Liver (tissue), 9 donors: ENCODE data around the gene KDELR3. TPM values are rescaled to one million over a fixed set of nuclear protein-coding genes. Genes with fewer than 3 reads are reported as not detected.

ENCODE experiments used
- DNase-seq: peaks from one replicate; pipeline ENCODE4 v3.0.0-alpha.2; 2017; ENCODE audit warnings: low spot score
- H3K27ac ChIP-seq, 2 donors: one replicate each; pipeline ENCODE4 v1.7.0; 2013; ENCODE audit warnings: inconsistent platforms in 2 of 2, low read length in 2 of 2, control low read depth in 1 of 2, low read depth in 1 of 2, mild to moderate bottlenecking in 1 of 2
- H3K27me3 ChIP-seq, 4 donors: one replicate each; pipeline versions ENCODE4 v1.6.1 to v1.7.0; 2013; ENCODE audit warnings: low read length in 3 of 4, inconsistent platforms in 1 of 4, mild to moderate bottlenecking in 1 of 4, moderate library complexity in 1 of 4; ENCODE audit not compliant: control insufficient read depth in 4 of 4, insufficient read depth in 4 of 4
- H3K36me3 ChIP-seq, 4 donors: one replicate each; pipeline versions ENCODE4 v1.6.1 to v1.7.0; 2013; ENCODE audit warnings: low read length in 3 of 4, mild to moderate bottlenecking in 3 of 4, low read depth in 1 of 4, moderate library complexity in 1 of 4; ENCODE audit not compliant: control insufficient read depth in 4 of 4, insufficient read depth in 3 of 4
- H3K4me1 ChIP-seq, 4 donors: one replicate each; pipeline versions ENCODE4 v1.6.1 to v1.7.0; 2013; ENCODE audit warnings: low read length in 3 of 4, mild to moderate bottlenecking in 3 of 4, moderate library complexity in 1 of 4; ENCODE audit not compliant: control insufficient read depth in 4 of 4, insufficient read depth in 4 of 4
- H3K4me3 ChIP-seq, 3 donors: one replicate each; pipeline versions ENCODE4 v1.6.1 to v1.7.0; 2013; ENCODE audit warnings: low read length in 3 of 3, control low read depth in 1 of 3, low read depth in 1 of 3, mild to moderate bottlenecking in 1 of 3
- H3K9ac ChIP-seq, 2 donors: one replicate each; pipeline ENCODE4 v1.7.0; 2013; ENCODE audit warnings: low read length in 2 of 2, mild to moderate bottlenecking in 2 of 2, moderate library complexity in 2 of 2, control low read depth in 1 of 2, low read depth in 1 of 2
- H3K9me3 ChIP-seq, 4 donors: one replicate each; pipeline versions ENCODE4 v1.6.1 to v1.7.0; 2013; ENCODE audit warnings: low read length in 3 of 4; ENCODE audit not compliant: control insufficient read depth in 4 of 4
- ATF3 ChIP-seq: IDR thresholded peaks from 2 replicates; pipeline ENCODE4 v1.6.1; 2016; ENCODE audit warnings: antibody characterized with exemption
- CTCF ChIP-seq: fragments of 150-350 bp; IDR thresholded peaks from 2 replicates; pipeline ENCODE4 v1.5.1; 2017; ENCODE audit warnings: improper control_type of control experiment, low read depth, low read length; ENCODE audit not compliant: missing input control
- EGR1 ChIP-seq, 2 donors: IDR thresholded peaks; 2 replicates each; pipeline ENCODE4 v1.6.1; 2016 to 2018; ENCODE audit warnings: antibody characterized with exemption in 2 of 2, low read depth in 2 of 2
- FOXA1 ChIP-seq: IDR thresholded peaks from 2 replicates; pipeline ENCODE4 v1.6.1; 2016; ENCODE audit warnings: antibody characterized with exemption
- FOXA2 ChIP-seq: IDR thresholded peaks from 2 replicates; pipeline ENCODE4 v1.6.1; 2016; ENCODE audit warnings: antibody characterized with exemption
- GABPA ChIP-seq, 2 donors: IDR thresholded peaks in 1 of 2; conservative IDR thresholded peaks in 1 of 2; 2 replicates each; pipeline ENCODE4 v1.6.1; 2016; ENCODE audit warnings: antibody characterized with exemption in 2 of 2, mild to moderate bottlenecking in 1 of 2, moderate library complexity in 1 of 2
- HNF4A ChIP-seq, 2 donors: conservative IDR thresholded peaks; 2 replicates each; pipeline ENCODE4 v1.6.1; 2016; ENCODE audit warnings: antibody characterized with exemption in 2 of 2, mild to moderate bottlenecking in 2 of 2
- HNF4G ChIP-seq: IDR thresholded peaks from 2 replicates; pipeline ENCODE4 v1.6.1; 2016; ENCODE audit warnings: antibody characterized with exemption
- JUND ChIP-seq, 2 donors: IDR thresholded peaks; 2 replicates each; pipeline ENCODE4 v1.6.1; 2016; ENCODE audit warnings: antibody characterized with exemption in 2 of 2
- MAX ChIP-seq: IDR thresholded peaks from 2 replicates; pipeline ENCODE4 v1.6.1; 2016; ENCODE audit warnings: antibody characterized with exemption
- NR2F2 ChIP-seq: IDR thresholded peaks from 2 replicates; pipeline ENCODE4 v1.6.1; 2016; ENCODE audit warnings: antibody characterized with exemption
- RAD21 ChIP-seq, 2 donors: IDR thresholded peaks; 2 replicates each; pipeline ENCODE4 v1.6.1; 2016; ENCODE audit warnings: antibody characterized with exemption in 2 of 2, mild to moderate bottlenecking in 2 of 2
- REST ChIP-seq: IDR thresholded peaks from 2 replicates; pipeline ENCODE4 v1.6.1; 2016; ENCODE audit warnings: antibody characterized with exemption, mild to moderate bottlenecking
- RXRA ChIP-seq, 2 donors: IDR thresholded peaks; 2 replicates each; pipeline ENCODE4 v1.6.1; 2017 to 2018; ENCODE audit warnings: antibody characterized with exemption in 2 of 2, mild to moderate bottlenecking in 1 of 2
- SP1 ChIP-seq: IDR thresholded peaks from 2 replicates; pipeline ENCODE4 v1.6.1; 2018; ENCODE audit warnings: antibody characterized with exemption, mild to moderate bottlenecking
- TAF1 ChIP-seq: conservative IDR thresholded peaks from 2 replicates; pipeline ENCODE4 v1.6.1; 2016; ENCODE audit warnings: antibody characterized with exemption, mild to moderate bottlenecking
- YY1 ChIP-seq: IDR thresholded peaks from 2 replicates; pipeline ENCODE4 v1.6.1; 2016; ENCODE audit warnings: antibody characterized with exemption, mild to moderate bottlenecking
- ZBTB33 ChIP-seq: IDR thresholded peaks from 2 replicates; pipeline ENCODE4 v1.6.1; 2016; ENCODE audit warnings: antibody characterized with exemption
- WGBS: extraction: QIAGEN DNeasy Blood & Tissue Kit; methylation state at CpG from one replicate; pipeline ENCODE4 v1.1.7; 2013; 5-methylcytosine and 5-hydroxymethylcytosine counted together
- polyA plus RNA-seq, 2 donors: library from polyadenylated mRNA; stranded (reverse) in 1 of 2; unstranded in 1 of 2; fragments of 200-250 nt in 1 of 2; fragments of >200 nt in 1 of 2; fragmentation: Nextera tagmentation in 1 of 2; extraction: Ambion mirVana in 1 of 2; gene quantifications; one replicate each; pipeline versions ENCODE4 v1.2.1 to v1.2.3, GENCODE V29; 2013 to 2015
- total RNA-seq, 2 donors: library from RNA; depleted of rRNA; stranded (reverse); fragments of >200 nt; gene quantifications; one replicate each; pipeline ENCODE4 v1.2.3, GENCODE V29; 2014
- donor health status: healthy.
- donor health status: healthy.
- donor health status: healthy.
- donor health status: healthy.
- donor health status: healthy.

Gene KDELR3
- total and polyA plus RNA-seq, 4 donors, result 3.5 to 12.8 (median 9.5) TPM

- Histone ChIP-seq H3K36me3 (no peaks in the 10 kb centered on the region), H3K9ac (no peak overlapping the region), H3K4me1 (peaks cover 0 to 12% (median 8%) of the 10 kb centered on the region in 4 donors), H3K27me3 (peaks cover 0 to 7% (median 3%) of the 10 kb centered on the region in 4 donors), H3K4me3 (no peak overlapping the region), H3K9me3 (no peaks in the 10 kb centered on the region), H3K27ac (no peak overlapping the region)
- WGBS, result 58% methylated on average over 3 of the region's 3 CpGs
- DNase-seq, result no peak
- TF ChIP-seq ZBTB33 (no peak), GABPA (IDR thresholded peaks at IDR 0.05 in 1 of 2, conservative IDR thresholded peaks at IDR 0.05 in 1 of 2) (no peak), HNF4A (conservative IDR thresholded peaks at IDR 0.05) (no peak), RAD21 (IDR thresholded peaks at IDR 0.05) (no peak), NR2F2 (no peak), SP1 (no peak), ATF3 (no peak)
Measured at GRCh38 chr22:38453996-38454352, 13.9 kb upstream of the KDELR3 start.

GRCh38 chr22:38454353-38455075 lies 13.4 kb upstream of the KDELR3 start:
- Histone ChIP-seq H3K4me1 (peaks cover 0 to 12% (median 8%) of the 10 kb centered on the region in 4 donors), H3K4me3 (peak overlapping the region in 1 of 3 donors; percentile 49), H3K9ac (no peak overlapping the region), H3K9me3 (no peaks in the 10 kb centered on the region), H3K27me3 (peaks cover 0 to 7% (median 3%) of the 10 kb centered on the region in 4 donors), H3K27ac (no peak overlapping the region), H3K36me3 (no peaks in the 10 kb centered on the region)
- DNase-seq, result no peak
- TF ChIP-seq GABPA (IDR thresholded peaks at IDR 0.05 in 1 of 2, conservative IDR thresholded peaks at IDR 0.05 in 1 of 2) (no peak), FOXA2 (no peak), TAF1 (no peak), NR2F2 (no peak), ATF3 (no peak), HNF4A (conservative IDR thresholded peaks at IDR 0.05) (no peak), RXRA (IDR thresholded peaks at IDR 0.05) (no peak), ZBTB33 (no peak), JUND (IDR thresholded peaks at IDR 0.05) (no peak), SP1 (no peak), FOXA1 (no peak), RAD21 (IDR thresholded peaks at IDR 0.05) (no peak), YY1 (no peak), MAX (no peak), REST (no peak), HNF4G (no peak), EGR1 (IDR thresholded peaks at IDR 0.05; ENCODE audit: low read depth in 2 of 2) (no peak), CTCF (no peak)
- 8% methylated on average over 67 of the region's 67 CpGs for WGBS
